Measurements from ENCODE around the gene RENBP.

The RENBP gene

GRCh38 chrX:153922932-153923857 lies 21.2 kb downstream of the RENBP start:
- H3K36me3 Mint-ChIP-seq, result no peaks in the 10 kb centered on the region
- H3K27ac Mint-ChIP-seq, result peak overlapping the region; percentile 74
- H3K27me3 Mint-ChIP-seq, result no peaks in the 10 kb centered on the region
- peaks cover 30% of the 10 kb centered on the region for H3K4me1 Mint-ChIP-seq
- H3K4me3 Mint-ChIP-seq, result peak overlapping the region; percentile 75
- no peaks in the 10 kb centered on the region for H3K9me3 Mint-ChIP-seq

- Mint-ChIP-seq H3K36me3 (no peaks in the 10 kb centered on the region), H3K9me3 (no peaks in the 10 kb centered on the region), H3K4me1 (peaks cover 30% of the 10 kb centered on the region), H3K4me3 (peak overlapping the region; percentile 75), H3K27me3 (no peaks in the 10 kb centered on the region), H3K27ac (peak overlapping the region; percentile 67)
Measured at GRCh38 chrX:153921511-153922446, 22.7 kb downstream of the RENBP start.

GRCh38 chrX:153921070-153921469 lies 23.4 kb downstream of the RENBP start:
- Mint-ChIP-seq H3K27ac (no peak overlapping the region), H3K36me3 (no peaks in the 10 kb centered on the region)

GRCh38 chrX:153920546-153920945 lies 23.9 kb downstream of the RENBP start:
- no peaks in the 10 kb centered on the region for H3K9me3 Mint-ChIP-seq
- H3K27ac Mint-ChIP-seq, result no peak overlapping the region
- no peaks in the 10 kb centered on the region for H3K36me3 Mint-ChIP-seq
- no peak overlapping the region for H3K4me3 Mint-ChIP-seq
- no peaks in the 10 kb centered on the region for H3K27me3 Mint-ChIP-seq
- peaks cover 30% of the 10 kb centered on the region for H3K4me1 Mint-ChIP-seq

More at GRCh38 chrX:153921070-153921469, 23.4 kb downstream of the RENBP start:
- H3K4me3 Mint-ChIP-seq, result no peak overlapping the region
- H3K4me1 Mint-ChIP-seq, result peaks cover 30% of the 10 kb centered on the region
- no peaks in the 10 kb centered on the region for H3K27me3 Mint-ChIP-seq
- no peaks in the 10 kb centered on the region for H3K9me3 Mint-ChIP-seq

GRCh38 chrX:153919281-153919680 lies 25.2 kb downstream of the RENBP start:
- H3K4me3 Mint-ChIP-seq, result no peak overlapping the region
- no peaks in the 10 kb centered on the region for H3K36me3 Mint-ChIP-seq
- no peaks in the 10 kb centered on the region for H3K9me3 Mint-ChIP-seq
- H3K27ac Mint-ChIP-seq, result no peak overlapping the region
- peaks cover 23% of the 10 kb centered on the region for H3K4me1 Mint-ChIP-seq
- H3K27me3 Mint-ChIP-seq, result no peaks in the 10 kb centered on the region

- H3K9me3 Mint-ChIP-seq, result no peaks in the 10 kb centered on the region
- H3K27me3 Mint-ChIP-seq, result no peaks in the 10 kb centered on the region
- no peaks in the 10 kb centered on the region for H3K36me3 Mint-ChIP-seq
- peaks cover 16% of the 10 kb centered on the region for H3K4me1 Mint-ChIP-seq
- no peak overlapping the region for H3K27ac Mint-ChIP-seq
- H3K4me3 Mint-ChIP-seq, result no peak overlapping the region
Measured at GRCh38 chrX:153917869-153918268, 26.6 kb downstream of the RENBP start.

GRCh38 chrX:153913701-153914100 lies 30.7 kb downstream of the RENBP start:
- Mint-ChIP-seq H3K27me3 (no peaks in the 10 kb centered on the region), H3K4me3 (no peak overlapping the region), H3K4me1 (peaks cover 7% of the 10 kb centered on the region), H3K9me3 (no peaks in the 10 kb centered on the region), H3K27ac (no peak overlapping the region), H3K36me3 (no peaks in the 10 kb centered on the region)

- peaks cover 7% of the 10 kb centered on the region for H3K4me1 Mint-ChIP-seq
- no peaks in the 10 kb centered on the region for H3K9me3 Mint-ChIP-seq
- H3K4me3 Mint-ChIP-seq, result no peak overlapping the region
- no peak overlapping the region for H3K27ac Mint-ChIP-seq
- no peaks in the 10 kb centered on the region for H3K36me3 Mint-ChIP-seq
- H3K27me3 Mint-ChIP-seq, result no peaks in the 10 kb centered on the region
Measured at GRCh38 chrX:153913211-153913610, 31.2 kb downstream of the RENBP start.

- no peaks in the 10 kb centered on the region for H3K9me3 Mint-ChIP-seq
- no peaks in the 10 kb centered on the region for H3K27me3 Mint-ChIP-seq
- no peaks in the 10 kb centered on the region for H3K36me3 Mint-ChIP-seq
- H3K27ac Mint-ChIP-seq, result peak overlapping the region; percentile 91
- peaks cover 7% of the 10 kb centered on the region for H3K4me1 Mint-ChIP-seq
- H3K4me3 Mint-ChIP-seq, result peak overlapping the region; percentile 9
Measured at GRCh38 chrX:153911798-153912197, 32.6 kb downstream of the RENBP start.

- no peaks in the 10 kb centered on the region for H3K9me3 Mint-ChIP-seq
Measured at GRCh38 chrX:153910446-153910845, 34.0 kb downstream of the RENBP start.

GRCh38 chrX:153909980-153910360 lies 34.5 kb downstream of the RENBP start:
- Mint-ChIP-seq H3K4me3 (no peak overlapping the region), H3K27me3 (no peaks in the 10 kb centered on the region), H3K4me1 (peaks cover 7% of the 10 kb centered on the region), H3K36me3 (no peaks in the 10 kb centered on the region), H3K9me3 (no peaks in the 10 kb centered on the region), H3K27ac (no peak overlapping the region)

More at GRCh38 chrX:153910446-153910845, 34.0 kb downstream of the RENBP start:
- no peak overlapping the region for H3K27ac Mint-ChIP-seq
- no peaks in the 10 kb centered on the region for H3K27me3 Mint-ChIP-seq
- H3K4me3 Mint-ChIP-seq, result no peak overlapping the region
- H3K36me3 Mint-ChIP-seq, result no peaks in the 10 kb centered on the region
- H3K4me1 Mint-ChIP-seq, result peaks cover 7% of the 10 kb centered on the region

- Mint-ChIP-seq H3K27ac (no peak overlapping the region), H3K36me3 (no peaks in the 10 kb centered on the region), H3K4me3 (no peak overlapping the region), H3K9me3 (no peaks in the 10 kb centered on the region), H3K4me1 (peaks cover 11% of the 10 kb centered on the region), H3K27me3 (no peaks in the 10 kb centered on the region)
Measured at GRCh38 chrX:153909024-153909979, 35.1 kb downstream of the RENBP start.

- Mint-ChIP-seq H3K27ac (no peak overlapping the region), H3K9me3 (no peaks in the 10 kb centered on the region), H3K36me3 (no peaks in the 10 kb centered on the region), H3K4me3 (no peak overlapping the region), H3K4me1 (peaks cover 18% of the 10 kb centered on the region), H3K27me3 (no peaks in the 10 kb centered on the region)
Measured at GRCh38 chrX:153908219-153908860, 36.1 kb downstream of the RENBP start.

- Mint-ChIP-seq H3K9me3 (no peaks in the 10 kb centered on the region), H3K27me3 (no peaks in the 10 kb centered on the region), H3K4me3 (no peak overlapping the region), H3K4me1 (peaks cover 24% of the 10 kb centered on the region), H3K27ac (no peak overlapping the region), H3K36me3 (no peaks in the 10 kb centered on the region)
Measured at GRCh38 chrX:153907456-153907855, 37.0 kb downstream of the RENBP start.
